Measurements from ENCODE around the gene SLC13A2.
"Not testable (repeated sequence)": the region's sequence is repeated elsewhere in the genome, so short reads cannot be mapped to it uniquely, and the experiment has no call there.

SLC13A2 gene

DNA sequence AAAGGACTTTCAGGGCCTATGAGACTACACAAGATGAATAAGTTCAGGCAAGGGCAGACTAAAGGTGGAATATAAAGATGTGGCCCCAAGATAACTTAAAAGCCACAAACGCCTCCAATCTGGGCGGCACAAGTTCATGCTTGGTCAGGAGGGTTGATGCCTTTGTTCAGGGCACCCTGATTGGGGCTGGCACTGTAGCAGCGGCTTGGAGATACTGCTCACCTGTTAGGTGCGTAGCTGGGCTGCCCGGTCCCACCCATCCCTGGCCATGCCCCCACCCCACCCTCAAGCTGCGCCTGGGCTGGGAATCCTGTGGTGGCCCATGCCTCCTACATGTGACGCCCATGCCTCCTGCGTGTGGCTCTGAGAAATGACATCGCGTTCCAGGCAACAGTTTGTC, 12.5 kb upstream of the SLC13A2 start:
- Histone ChIP-seq H3K9me3 (no peaks in the 10 kb centered on the region), H3K27me3 (no peaks in the 10 kb centered on the region), H3K4me1 (no peaks in the 10 kb centered on the region), H3K4me3 (ENCODE audit: low read depth, low read length) (no peak overlapping the region), H3K36me3 (no peaks in the 10 kb centered on the region)
- TF ChIP-seq, protein P1, sequence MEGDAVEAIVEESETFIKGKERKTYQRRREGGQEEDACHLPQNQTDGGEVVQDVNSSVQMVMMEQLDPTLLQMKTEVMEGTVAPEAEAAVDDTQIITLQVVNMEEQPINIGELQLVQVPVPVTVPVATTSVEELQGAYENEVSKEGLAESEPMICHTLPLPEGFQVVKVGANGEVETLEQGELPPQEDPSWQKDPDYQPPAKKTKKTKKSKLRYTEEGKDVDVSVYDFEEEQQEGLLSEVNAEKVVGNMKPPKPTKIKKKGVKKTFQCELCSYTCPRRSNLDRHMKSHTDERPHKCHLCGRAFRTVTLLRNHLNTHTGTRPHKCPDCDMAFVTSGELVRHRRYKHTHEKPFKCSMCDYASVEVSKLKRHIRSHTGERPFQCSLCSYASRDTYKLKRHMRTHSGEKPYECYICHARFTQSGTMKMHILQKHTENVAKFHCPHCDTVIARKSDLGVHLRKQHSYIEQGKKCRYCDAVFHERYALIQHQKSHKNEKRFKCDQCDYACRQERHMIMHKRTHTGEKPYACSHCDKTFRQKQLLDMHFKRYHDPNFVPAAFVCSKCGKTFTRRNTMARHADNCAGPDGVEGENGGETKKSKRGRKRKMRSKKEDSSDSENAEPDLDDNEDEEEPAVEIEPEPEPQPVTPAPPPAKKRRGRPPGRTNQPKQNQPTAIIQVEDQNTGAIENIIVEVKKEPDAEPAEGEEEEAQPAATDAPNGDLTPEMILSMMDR (IDR thresholded peaks at IDR 0.05; ENCODE audit: low read depth, low read length), result no peak
- DNase-seq, result no peak

DNA sequence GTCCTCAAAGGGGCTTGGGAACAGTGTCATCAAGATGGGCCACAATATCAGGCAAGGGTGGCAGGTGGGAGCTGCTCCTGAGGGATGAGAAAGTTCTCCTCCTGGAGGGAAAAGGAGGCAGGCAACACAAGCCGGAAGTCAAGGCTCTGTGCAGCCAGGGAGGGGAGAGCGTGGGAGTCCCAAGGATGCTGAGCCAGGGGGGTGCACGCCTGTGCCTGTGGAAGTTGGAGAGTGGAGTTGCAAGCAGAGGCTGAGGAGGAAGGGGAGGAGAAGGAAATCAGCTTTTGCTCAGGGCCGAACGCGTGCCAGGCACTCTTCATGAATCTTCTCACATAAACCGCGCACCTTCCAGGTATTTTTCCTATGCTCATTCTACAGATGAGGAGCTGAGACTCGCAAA, 7.4 kb upstream of the SLC13A2 start:
- Histone ChIP-seq H3K9me3 (no peaks in the 10 kb centered on the region), H3K4me3 (ENCODE audit: low read depth, low read length) (no peak overlapping the region), H3K36me3 (no peaks in the 10 kb centered on the region), H3K4me1 (no peaks in the 10 kb centered on the region), H3K27me3 (no peaks in the 10 kb centered on the region)
- DNase-seq, result no peak
- TF ChIP-seq, protein P1 (IDR thresholded peaks at IDR 0.05; ENCODE audit: low read depth, low read length), result no peak

DNA sequence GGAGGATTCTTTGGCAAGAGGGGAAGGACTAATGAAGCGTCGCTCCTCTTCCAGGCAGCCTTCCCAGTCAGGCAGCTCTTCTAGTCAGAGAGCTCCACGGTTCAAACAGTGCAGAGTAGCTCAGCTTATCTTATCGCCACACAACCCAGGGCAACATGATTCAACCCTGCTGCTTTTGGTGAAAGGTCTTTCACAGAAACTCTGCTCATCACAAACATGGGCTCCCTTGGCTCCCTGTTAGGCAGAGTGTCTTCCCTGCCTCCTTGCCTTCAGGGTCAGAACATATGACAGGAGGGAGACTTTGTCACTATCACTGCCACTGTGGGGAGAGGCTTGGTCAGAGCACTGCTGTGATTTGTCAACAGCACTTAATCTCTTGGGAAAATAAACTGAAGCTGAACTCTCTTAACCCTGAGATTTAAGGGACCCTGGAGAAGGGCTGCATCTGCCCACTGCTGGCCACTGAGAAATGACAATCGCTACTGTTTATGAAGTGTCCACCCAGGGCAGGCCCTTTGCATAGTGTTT, 6.9 kb upstream of the SLC13A2 start:
- TF ChIP-seq, protein P1 (IDR thresholded peaks at IDR 0.05; ENCODE audit: low read depth, low read length), result no peak
- Histone ChIP-seq H3K36me3 (no peaks in the 10 kb centered on the region), H3K4me1 (no peaks in the 10 kb centered on the region), H3K27me3 (no peaks in the 10 kb centered on the region), H3K9me3 (no peaks in the 10 kb centered on the region), H3K4me3 (ENCODE audit: low read depth, low read length) (no peak overlapping the region)
- no peak for DNase-seq

DNA sequence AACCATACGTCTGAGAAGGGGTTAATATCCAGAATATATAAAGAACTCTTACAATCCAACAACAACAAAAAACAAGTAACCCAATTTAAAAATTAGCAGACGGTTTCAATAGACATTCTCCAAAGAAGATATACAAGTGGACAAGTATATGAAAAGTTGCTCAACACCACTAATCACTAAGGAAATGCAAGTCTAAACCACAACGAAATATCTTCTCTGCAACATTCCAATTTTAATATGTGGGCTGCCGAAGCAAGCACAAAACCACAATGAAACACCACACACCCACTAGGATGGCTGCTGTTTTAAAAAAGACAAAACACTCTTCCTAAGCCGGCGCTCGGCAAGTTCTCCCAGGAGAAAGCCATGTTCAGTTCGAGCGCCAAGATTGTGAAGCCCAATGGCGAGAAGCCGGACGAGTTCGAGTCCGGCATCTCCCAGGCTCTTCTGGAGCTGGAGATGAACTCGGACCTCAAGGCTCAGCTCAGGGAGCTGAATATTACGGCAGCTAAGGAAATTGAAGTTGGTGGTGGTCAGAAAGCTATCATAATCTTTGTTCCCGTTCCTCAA, 5.9 kb upstream of the SLC13A2 start:
- DNase-seq, result no peak
- no peaks in the 10 kb centered on the region for H3K4me1 ChIP-seq
- H3K36me3 ChIP-seq, result no peaks in the 10 kb centered on the region
- TF ChIP-seq, protein P1 (IDR thresholded peaks at IDR 0.05; ENCODE audit: low read depth, low read length), result no peak
- H3K27me3 ChIP-seq, result no peaks in the 10 kb centered on the region
- H3K4me3 ChIP-seq (ENCODE audit: low read depth, low read length), result no peak overlapping the region
- H3K9me3 ChIP-seq, result no peaks in the 10 kb centered on the region

DNA sequence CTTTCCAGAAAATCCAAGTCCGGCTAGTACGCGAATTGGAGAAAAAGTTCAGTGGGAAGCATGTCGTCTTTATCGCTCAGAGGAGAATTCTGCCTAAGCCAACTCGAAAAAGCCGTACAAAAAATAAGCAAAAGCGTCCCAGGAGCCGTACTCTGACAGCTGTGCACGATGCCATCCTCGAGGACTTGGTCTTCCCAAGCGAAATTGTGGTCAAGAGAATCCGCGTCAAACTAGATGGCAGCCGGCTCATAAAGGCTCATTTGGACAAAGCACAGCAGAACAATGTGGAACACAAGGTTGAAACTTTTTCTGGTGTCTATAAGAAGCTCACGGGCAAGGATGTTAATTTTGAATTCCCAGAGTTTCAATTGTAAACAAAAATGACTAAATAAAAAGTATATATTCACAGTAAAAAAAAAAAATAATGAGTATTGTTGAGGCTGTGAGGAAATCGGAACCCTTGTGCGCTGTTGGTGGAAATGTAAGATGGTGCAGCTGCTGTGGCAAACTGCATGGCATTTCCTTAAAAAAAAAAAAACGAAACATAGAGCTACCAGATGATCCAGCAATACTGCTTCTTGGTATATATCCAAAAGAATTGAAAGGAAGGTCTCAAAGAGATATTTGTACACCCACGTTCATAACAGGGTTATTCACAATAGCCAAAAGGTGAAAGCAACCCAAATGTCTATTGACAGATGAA, 5.3 kb upstream of the SLC13A2 start:
- not testable (repeated sequence) for DNase-seq; H3K4me1 ChIP-seq; H3K36me3 ChIP-seq; H3K4me3 ChIP-seq (ENCODE audit: low read depth, low read length); H3K27me3 ChIP-seq; H3K9me3 ChIP-seq

DNA sequence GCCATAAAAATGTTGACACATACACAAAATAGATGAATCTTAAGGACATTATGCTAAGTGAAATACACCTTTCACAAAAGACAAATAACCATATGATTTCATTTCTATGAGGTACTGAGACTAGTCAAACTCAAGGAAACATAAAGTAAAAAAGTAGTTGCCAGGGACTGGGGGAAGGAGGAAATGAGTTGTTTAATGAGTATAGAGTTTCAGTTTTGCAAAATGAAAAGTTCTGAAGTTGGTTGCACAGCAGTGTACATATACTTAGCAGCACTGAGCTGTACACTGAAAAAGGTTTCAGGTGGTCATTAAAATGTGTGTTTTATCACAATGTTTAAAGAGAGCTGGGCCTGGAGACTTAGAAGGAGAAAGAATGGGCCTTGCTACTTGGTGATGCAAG, 4.7 kb upstream of the SLC13A2 start:
- no peaks in the 10 kb centered on the region for H3K36me3 ChIP-seq
- no peak for DNase-seq
- no peaks in the 10 kb centered on the region for H3K27me3 ChIP-seq
- no peaks in the 10 kb centered on the region for H3K9me3 ChIP-seq
- no peaks in the 10 kb centered on the region for H3K4me1 ChIP-seq
- no peak overlapping the region for H3K4me3 ChIP-seq (ENCODE audit: low read depth, low read length)
- TF ChIP-seq, protein P1 (IDR thresholded peaks at IDR 0.05; ENCODE audit: low read depth, low read length), result no peak
